Mesenchymal stem cell (in vitro differentiated cells and primary cell): ENCODE data around the gene FBXW11.

Experiments
- DNase-seq: peaks from one replicate; pipeline ENCODE4 v3.0.0-alpha.2; 2013
- H2AFZ ChIP-seq: one replicate; pipeline ENCODE4 v1.6.1; 2013; ENCODE audit warnings: low read depth, mild to moderate bottlenecking, control low read depth, inconsistent platforms, low read length, moderate library complexity
- H2AK5ac ChIP-seq: 2 replicates; pipeline ENCODE4 v1.6.1; 2013; ENCODE audit warnings: low read length, moderate library complexity, mild to moderate bottlenecking, inconsistent platforms; ENCODE audit not compliant: severe bottlenecking
- H2BK120ac ChIP-seq: one replicate; pipeline ENCODE4 v1.6.1; 2013; ENCODE audit warnings: low read depth, mild to moderate bottlenecking, inconsistent platforms, low read length, moderate library complexity
- H2BK12ac ChIP-seq, 2 experiments: one replicate each; pipeline ENCODE4 v1.6.1; 2013; ENCODE audit warnings: inconsistent platforms in 2 of 2, low read length in 2 of 2, mild to moderate bottlenecking in 2 of 2, moderate library complexity in 2 of 2, control low read depth in 1 of 2
- H2BK15ac ChIP-seq: one replicate; pipeline ENCODE4 v1.6.1; 2013; ENCODE audit warnings: mild to moderate bottlenecking, low read depth, inconsistent platforms; ENCODE audit not compliant: poor library complexity, severe bottlenecking
- H2BK5ac ChIP-seq: 2 replicates; pipeline ENCODE4 v1.6.1; 2013; ENCODE audit warnings: low read depth, mild to moderate bottlenecking, low read length, control low read depth, inconsistent platforms; ENCODE audit not compliant: poor library complexity, severe bottlenecking
- H3K14ac ChIP-seq, 2 experiments: one replicate each; pipeline ENCODE4 v1.6.1; 2013; ENCODE audit warnings: inconsistent platforms in 2 of 2, low read length in 2 of 2, control low read depth in 1 of 2, mild to moderate bottlenecking in 1 of 2, moderate library complexity in 1 of 2
- H3K18ac ChIP-seq, 2 experiments: one replicate each; pipeline ENCODE4 v1.6.1; 2013; ENCODE audit warnings: inconsistent platforms in 2 of 2, low read length in 2 of 2, control low read depth in 1 of 2, low read depth in 1 of 2, mild to moderate bottlenecking in 1 of 2
- H3K23ac ChIP-seq, 2 experiments: one replicate each; pipeline ENCODE4 v1.6.1; 2013; ENCODE audit warnings: inconsistent platforms in 2 of 2, low read length in 2 of 2, mild to moderate bottlenecking in 2 of 2, moderate library complexity in 2 of 2, control low read depth in 1 of 2
- H3K27ac ChIP-seq: 2 replicates; pipeline ENCODE4 v1.5.1; 2013; ENCODE audit warnings: mild to moderate bottlenecking, moderate library complexity, low read length, control low read depth, inconsistent platforms; ENCODE audit not compliant: poor library complexity, severe bottlenecking
- H3K27me3 ChIP-seq, 2 experiments: 2 replicates each; pipeline versions ENCODE4 v1.6.1 to v1.7.0; 2013; ENCODE audit warnings: low read length in 2 of 2, mild to moderate bottlenecking in 2 of 2, moderate library complexity in 2 of 2, control low read depth in 1 of 2, inconsistent platforms in 1 of 2; ENCODE audit not compliant: control insufficient read depth in 1 of 2, insufficient read depth in 1 of 2
- H3K36me3 ChIP-seq, 2 experiments: 2 replicates each; pipeline versions ENCODE4 v1.6.1 to v1.7.0; 2013; ENCODE audit warnings: low read length in 2 of 2, control low read depth in 1 of 2, inconsistent platforms in 1 of 2, low read depth in 1 of 2, mild to moderate bottlenecking in 1 of 2; ENCODE audit not compliant: insufficient read depth in 2 of 2, control insufficient read depth in 1 of 2
- H3K4ac ChIP-seq, 2 experiments: one replicate each; pipeline ENCODE4 v1.6.1; 2013; ENCODE audit warnings: inconsistent platforms in 2 of 2, low read length in 2 of 2, mild to moderate bottlenecking in 2 of 2, moderate library complexity in 2 of 2, control low read depth in 1 of 2, low read depth in 1 of 2
- H3K4me1 ChIP-seq: 2 replicates; pipeline ENCODE4 v1.6.1; 2013; ENCODE audit warnings: low read depth, low read length, control low read depth; ENCODE audit not compliant: control insufficient read depth, insufficient read depth
- H3K4me2 ChIP-seq: 2 replicates; pipeline ENCODE4 v1.6.1; 2013; ENCODE audit warnings: low read length, mild to moderate bottlenecking, inconsistent platforms; ENCODE audit not compliant: poor library complexity, severe bottlenecking
- H3K4me3 ChIP-seq, 2 experiments: 2 replicates each; pipeline versions ENCODE4 v1.5.1 to v1.7.0; 2013; ENCODE audit warnings: low read length in 2 of 2, mild to moderate bottlenecking in 2 of 2, control low read depth in 1 of 2, low read depth in 1 of 2; ENCODE audit not compliant: insufficient read depth in 1 of 2
- H3K79me1 ChIP-seq: replicated peaks from 2 replicates; pipeline ENCODE4 v1.6.1; 2013; ENCODE audit warnings: mild to moderate bottlenecking, control low read depth, low read length, inconsistent platforms; ENCODE audit not compliant: poor library complexity, severe bottlenecking
- H3K9ac ChIP-seq: 2 replicates; pipeline ENCODE4 v1.7.0; 2013; ENCODE audit warnings: mild to moderate bottlenecking, low read length, moderate library complexity
- H3K9me3 ChIP-seq: 2 replicates; pipeline ENCODE4 v1.7.0; 2013; ENCODE audit warnings: mild to moderate bottlenecking, low read length; ENCODE audit not compliant: control insufficient read depth
- H4K8ac ChIP-seq: one replicate; pipeline ENCODE4 v1.6.1; 2013; ENCODE audit warnings: inconsistent platforms, mild to moderate bottlenecking, low read length, moderate library complexity
- H4K91ac ChIP-seq: one replicate; pipeline ENCODE4 v1.6.1; 2013; ENCODE audit warnings: mild to moderate bottlenecking, low read length, inconsistent platforms
- WGBS: methylation state at CpG from one replicate; pipeline ENCODE4 v1.1.7; 2013; ENCODE audit warnings: mixed read lengths; 5-methylcytosine and 5-hydroxymethylcytosine counted together

FBXW11 gene

DNA sequence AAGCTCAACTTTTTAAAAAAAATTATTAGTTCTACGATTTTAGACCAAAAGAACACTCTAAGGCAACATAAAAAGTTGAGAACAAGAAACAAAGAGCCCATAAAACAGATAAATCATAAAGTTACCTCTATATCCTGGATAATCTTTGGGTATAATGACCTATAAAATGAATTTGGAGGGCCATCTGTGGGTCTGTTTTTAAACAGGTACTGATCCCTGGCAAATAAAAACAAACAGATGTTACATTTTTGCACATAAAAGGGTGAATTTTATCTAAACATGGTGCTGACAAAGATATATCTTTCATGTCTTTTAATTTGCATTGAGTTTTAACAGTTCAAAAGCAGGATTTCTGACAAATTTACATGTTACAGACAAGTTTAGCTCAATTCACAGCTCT, 107.6 kb downstream of the FBXW11 start:
- H3K4ac ChIP-seq = no peak overlapping the region
- no peak overlapping the region for H2AK5ac ChIP-seq
- no peak overlapping the region for H4K8ac ChIP-seq
- no peak for DNase-seq
- H2AFZ ChIP-seq = no peak overlapping the region
- H2BK15ac ChIP-seq = no peak overlapping the region
- no peak overlapping the region for H4K91ac ChIP-seq
- H2BK5ac ChIP-seq = no peak overlapping the region
- H3K27me3 ChIP-seq = no peaks in the 10 kb centered on the region
- H3K36me3 ChIP-seq = peaks cover 0 to 26% of the 10 kb centered on the region in 2 experiments
- no peak overlapping the region for H3K27ac ChIP-seq
- H3K4me3 ChIP-seq = no peak overlapping the region
- H2BK120ac ChIP-seq = no peak overlapping the region
- H3K9ac ChIP-seq = no peak overlapping the region
- H3K4me1 ChIP-seq = peaks cover 1% of the 10 kb centered on the region
- H3K9me3 ChIP-seq = no peaks in the 10 kb centered on the region
- H3K23ac ChIP-seq = no peak overlapping the region
- H3K18ac ChIP-seq = no peak overlapping the region
- WGBS = 100% methylated on average over 1 of the region's 1 CpG
- peaks cover 28% of the 10 kb centered on the region for H3K79me1 ChIP-seq
- no peak overlapping the region for H2BK12ac ChIP-seq
- no peak overlapping the region for H3K14ac ChIP-seq
- H3K4me2 ChIP-seq = no peak overlapping the region

DNA sequence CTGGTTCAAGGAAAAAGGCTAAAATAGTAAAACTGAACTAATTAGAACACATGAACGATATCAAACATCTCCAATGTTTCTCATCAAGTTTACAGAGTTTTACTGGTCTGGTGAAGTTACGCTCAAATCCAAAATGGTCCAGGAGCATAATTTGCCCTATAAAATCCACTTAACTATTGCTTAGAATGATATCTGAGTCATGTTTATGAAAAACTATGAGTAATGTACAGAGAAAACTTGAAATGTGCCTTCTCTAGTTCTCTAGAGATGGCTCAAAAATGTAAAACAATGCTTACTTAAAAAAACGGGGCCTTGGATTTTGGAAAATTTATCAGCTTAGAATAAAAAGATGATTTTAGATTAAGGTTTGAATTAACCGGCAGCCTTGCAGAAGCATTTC, 108.1 kb downstream of the FBXW11 start:
- no peak overlapping the region for H3K4me3 ChIP-seq
- H2BK12ac ChIP-seq = no peak overlapping the region
- H3K23ac ChIP-seq = no peak overlapping the region
- H3K4me2 ChIP-seq = no peak overlapping the region
- no peak overlapping the region for H2BK120ac ChIP-seq
- no peaks in the 10 kb centered on the region for H3K9me3 ChIP-seq
- no peak overlapping the region for H4K8ac ChIP-seq
- no peaks in the 10 kb centered on the region for H3K27me3 ChIP-seq
- H3K36me3 ChIP-seq = peaks cover 0 to 26% of the 10 kb centered on the region in 2 experiments
- no peak overlapping the region for H2AFZ ChIP-seq
- peaks cover 1% of the 10 kb centered on the region for H3K4me1 ChIP-seq
- H3K79me1 ChIP-seq = peaks cover 26% of the 10 kb centered on the region
- no peak overlapping the region for H3K27ac ChIP-seq
- H2BK15ac ChIP-seq = no peak overlapping the region
- no peak overlapping the region for H2AK5ac ChIP-seq
- H4K91ac ChIP-seq = no peak overlapping the region
- no peak overlapping the region for H3K14ac ChIP-seq
- H3K9ac ChIP-seq = no peak overlapping the region
- no peak overlapping the region for H3K4ac ChIP-seq
- DNase-seq = no peak
- H3K18ac ChIP-seq = no peak overlapping the region
- H2BK5ac ChIP-seq = no peak overlapping the region
- WGBS = 100% methylated on average over 1 of the region's 4 CpGs

DNA sequence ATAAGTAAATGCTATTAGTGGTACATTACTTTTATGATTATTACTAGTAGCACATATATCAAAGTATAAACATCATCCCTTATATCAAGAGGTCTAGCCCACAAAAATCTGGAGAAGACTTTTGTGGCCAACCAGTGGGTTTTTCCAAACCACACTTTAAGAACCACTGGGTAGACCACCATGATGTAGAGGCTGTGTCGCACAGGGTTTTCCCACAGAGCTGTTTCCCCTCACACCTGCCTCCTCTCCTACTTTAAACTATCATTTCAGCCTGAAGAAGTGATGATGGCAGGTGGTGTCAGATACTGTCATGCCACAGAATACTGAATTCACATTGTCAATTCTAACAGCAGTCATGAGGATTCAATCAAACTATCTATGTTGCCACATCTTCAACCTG, 109.2 kb downstream of the FBXW11 start:
- H3K4me1 ChIP-seq = peaks cover 3% of the 10 kb centered on the region
- no peaks in the 10 kb centered on the region for H3K27me3 ChIP-seq
- no peak overlapping the region for H2BK5ac ChIP-seq
- H3K9ac ChIP-seq = no peak overlapping the region
- H4K91ac ChIP-seq = no peak overlapping the region
- no peak overlapping the region for H3K4me3 ChIP-seq
- no peak overlapping the region for H3K27ac ChIP-seq
- no peak overlapping the region for H4K8ac ChIP-seq
- WGBS = 100% methylated on average over 1 of the region's 1 CpG
- H3K4me2 ChIP-seq = no peak overlapping the region
- H3K9me3 ChIP-seq = no peaks in the 10 kb centered on the region
- no peak for DNase-seq
- no peak overlapping the region for H3K4ac ChIP-seq
- H2AFZ ChIP-seq = no peak overlapping the region
- H2BK120ac ChIP-seq = no peak overlapping the region
- peaks cover 0 to 30% of the 10 kb centered on the region in 2 experiments for H3K36me3 ChIP-seq
- H3K79me1 ChIP-seq = peaks cover 24% of the 10 kb centered on the region
- no peak overlapping the region for H2AK5ac ChIP-seq
- H2BK15ac ChIP-seq = no peak overlapping the region
- H3K14ac ChIP-seq = no peak overlapping the region
- no peak overlapping the region for H3K23ac ChIP-seq
- H2BK12ac ChIP-seq = no peak overlapping the region
- H3K18ac ChIP-seq = no peak overlapping the region

DNA sequence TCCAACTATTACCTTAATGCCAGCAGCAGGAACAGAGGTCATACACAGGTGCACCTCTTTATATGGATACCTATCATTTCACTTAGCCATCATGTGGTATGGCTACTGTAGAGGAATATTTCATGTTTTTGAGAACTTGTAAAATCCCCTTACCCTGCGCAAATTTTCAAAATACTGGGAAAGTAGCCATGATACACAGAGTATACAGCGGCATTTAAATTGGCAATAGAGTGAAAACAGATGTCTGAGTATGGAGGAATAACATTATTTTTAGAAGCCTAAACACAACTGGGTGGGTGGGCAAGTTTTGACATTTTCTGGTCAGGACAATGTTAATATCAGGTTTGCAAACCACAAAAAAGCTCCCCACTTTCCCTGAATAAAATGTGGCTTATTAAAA, 111.4 kb downstream of the FBXW11 start:
- Histone ChIP-seq H3K4me3 (no peak overlapping the region), H3K9ac (no peak overlapping the region), H2AFZ (no peak overlapping the region), H3K14ac (no peak overlapping the region), H4K91ac (no peak overlapping the region), H3K23ac (no peak overlapping the region), H3K4me2 (no peak overlapping the region), H4K8ac (no peak overlapping the region), H2BK5ac (no peak overlapping the region), H3K18ac (no peak overlapping the region), H3K36me3 (peaks cover 2 to 45% of the 10 kb centered on the region in 2 experiments), H2BK12ac (no peak overlapping the region), H3K27me3 (no peaks in the 10 kb centered on the region), H2BK120ac (no peak overlapping the region), H2AK5ac (no peak overlapping the region), H3K4ac (no peak overlapping the region), H3K79me1 (peaks cover 25% of the 10 kb centered on the region), H3K27ac (no peak overlapping the region), H3K4me1 (peaks cover 3% of the 10 kb centered on the region), H2BK15ac (no peak overlapping the region), H3K9me3 (no peaks in the 10 kb centered on the region)
- WGBS = 100% methylated on average over 2 of the region's 2 CpGs
- DNase-seq = no peak
